K562 (cell line): ENCODE measurements around the gene MPST. TPM values are rescaled to one million over a fixed set of nuclear protein-coding genes. Genes with fewer than 3 reads are reported as not detected.

ENCODE experiments used
- ATAC-seq: fragments of 200-7000 bp; cut with Tn5 transposase; 3 replicates; pipeline ENCODE4 v1.9.1; 2020; ENCODE audit warnings: moderate library complexity
- BruUV-seq: library from RNA; stranded (reverse); fragments of 400-500 nt; replicated peaks from 2 replicates; lab custom pipeline; 2021; lab: Mats Ljungman, UMichigan
- CTCF ChIA-PET: fragments of 300-600 bp; formaldehyde crosslinking; extraction: SDS; loops from one replicate; lab custom pipeline; 2021; ENCODE audit warnings: low intra/inter-chr PET ratio; lab: Yijun Ruan, JAX
- POLR2A ChIA-PET: fragments of 300-600, 350-650 bp; sonication (Branson Sonifier 250); formaldehyde crosslinking; extraction: SDS; loops from one replicate; lab custom pipeline; 2021; ENCODE audit warnings: antibody characterized with exemption, inconsistent platforms; lab: Yijun Ruan, JAX
- DNase-seq, 4 experiments: peaks; one replicate each; pipeline versions ENCODE4 v3.0.0 to v3.0.0-alpha.2; 2011 to 2018; ENCODE audit warnings: low spot score in 3 of 4, mixed read lengths in 3 of 4; ENCODE audit errors: extremely low read depth in 1 of 4
- FAIRE-seq: peaks from 2 replicates; lab custom pipeline; 2011; peaks lifted over from hg19 to GRCh38; lab: Jason Lieb, UNC
- H2AFZ ChIP-seq: 2 replicates; pipeline ENCODE4 v1.6.0; 2011; ENCODE audit warnings: low read depth, low read length, control low read depth, inconsistent platforms
- H3K27ac ChIP-seq: fragments of 200-600 bp; 3 replicates; pipeline ENCODE4 v1.8.0; 2011; ENCODE audit warnings: low read depth, mild to moderate bottlenecking, control low read depth, inconsistent platforms, low read length, moderate library complexity, mixed read lengths; ENCODE audit errors: extremely low read depth
- H3K27me3 ChIP-seq, 2 experiments: fragments of 300-600 bp in 1 of 2; 2 replicates in 1 of 2; 3 replicates in 1 of 2; pipeline versions ENCODE4 v1.6.0 to v1.8.0; 2011; ENCODE audit warnings: inconsistent platforms in 2 of 2, low read length in 2 of 2, mild to moderate bottlenecking in 1 of 2, mixed read lengths in 1 of 2, moderate library complexity in 1 of 2; ENCODE audit not compliant: control insufficient read depth in 2 of 2, insufficient read depth in 2 of 2
- H3K36me3 ChIP-seq: fragments of 300-600 bp; 3 replicates; pipeline ENCODE4 v1.8.0; 2011; ENCODE audit warnings: mild to moderate bottlenecking, low read length, inconsistent platforms; ENCODE audit not compliant: control insufficient read depth, insufficient read depth
- H3K4me1 ChIP-seq, 2 experiments: fragments of 200-600 bp in 1 of 2; replicated peaks in 1 of 2; 2 replicates in 1 of 2; 3 replicates in 1 of 2; pipeline versions ENCODE4 v1.5.1 to v1.8.0; 2011; ENCODE audit warnings: inconsistent platforms in 2 of 2, low read length in 2 of 2, mild to moderate bottlenecking in 1 of 2, mixed read lengths in 1 of 2, moderate library complexity in 1 of 2; ENCODE audit not compliant: control insufficient read depth in 2 of 2, insufficient read depth in 2 of 2
- H3K4me2 ChIP-seq: 2 replicates; pipeline ENCODE4 v1.6.1; 2011; ENCODE audit warnings: low read length, control low read depth, inconsistent platforms, mixed read lengths; ENCODE audit not compliant: insufficient read depth
- H3K4me3 ChIP-seq: fragments of 200-600 bp; sonication (generic), shearing (Covaris generic); 2 replicates; pipeline ENCODE4 v1.5.1; 2016; ENCODE audit warnings: control low read depth, inconsistent platforms
- H3K79me2 ChIP-seq: fragments of 200-600 bp; 3 replicates; pipeline ENCODE4 v1.8.0; 2011; ENCODE audit warnings: low read length, inconsistent platforms; ENCODE audit not compliant: control insufficient read depth, insufficient read depth
- H3K9ac ChIP-seq, 2 experiments: 2 replicates each; pipeline versions ENCODE4 v1.6.0 to v1.6.1; 2011; ENCODE audit warnings: low read depth in 2 of 2, low read length in 2 of 2, control low read depth in 1 of 2, inconsistent platforms in 1 of 2, mild to moderate bottlenecking in 1 of 2, mixed read lengths in 1 of 2; ENCODE audit not compliant: insufficient read depth in 1 of 2
- H3K9me1 ChIP-seq: one replicate; pipeline ENCODE4 v1.6.0; 2011; ENCODE audit warnings: inconsistent platforms, mild to moderate bottlenecking, low read length, moderate library complexity; ENCODE audit not compliant: control insufficient read depth, insufficient read depth
- H3K9me3 ChIP-seq: replicated peaks from 2 replicates; pipeline ENCODE4 v1.5.1; 2011; ENCODE audit warnings: low read depth, low read length, inconsistent platforms; ENCODE audit not compliant: control insufficient read depth, insufficient read depth
- H4K20me1 ChIP-seq: replicated peaks from 2 replicates; pipeline ENCODE4 v1.6.1; 2011; ENCODE audit warnings: low read length, inconsistent platforms, mixed read lengths; ENCODE audit not compliant: control insufficient read depth, insufficient read depth
- ADNP ChIP-seq: fragments of 200-800 bp; sonication (Bioruptor generic); IDR thresholded peaks from 2 replicates; pipeline ENCODE4 v1.6.1; 2016; ENCODE audit warnings: missing genetic modification characterization, missing compliant biosample characterization
- HEY1 ChIP-seq: fragments of 250-450 bp; sonication (Bioruptor Pico); IDR thresholded peaks from 2 replicates; pipeline ENCODE4 v1.5.0; 2020; ENCODE audit warnings: mild to moderate bottlenecking, moderate library complexity, borderline replicate concordance
- KDM4B ChIP-seq, 2 experiments: fragments of 450-650 bp in 1 of 2; sonication (generic) in 1 of 2; IDR thresholded peaks; 2 replicates each; pipeline ENCODE4 v1.6.1; 2016 to 2017; ENCODE audit warnings: borderline replicate concordance in 2 of 2, antibody characterized with exemption in 1 of 2, low read depth in 1 of 2, mild to moderate bottlenecking in 1 of 2
- LCOR ChIP-seq: sonication (generic); formaldehyde crosslinking; IDR thresholded peaks from 2 replicates; pipeline ENCODE4 v1.8.0; 2022; ENCODE audit warnings: mild to moderate bottlenecking, missing genetic modification reagents
- MXI1 ChIP-seq: IDR thresholded peaks from 2 replicates; pipeline ENCODE4 v1.6.1; 2011; ENCODE audit warnings: low read depth, mild to moderate bottlenecking, improper control_type of control experiment, low read length
- MYNN ChIP-seq, 2 experiments: sonication (generic); formaldehyde crosslinking in 1 of 2; IDR thresholded peaks; 2 replicates each; pipeline versions ENCODE4 v1.5.0 to v1.6.1; 2016 to 2020; ENCODE audit warnings: antibody characterized with exemption in 1 of 2, missing genetic modification reagents in 1 of 2
- TAF9B ChIP-seq: fragments of 450-650 bp; IDR thresholded peaks from 2 replicates; pipeline ENCODE4 v1.6.1; 2018; ENCODE audit warnings: mild to moderate bottlenecking; ENCODE audit not compliant: partially characterized antibody
- ZFP91 ChIP-seq: sonication (generic); formaldehyde crosslinking; IDR thresholded peaks from 2 replicates; pipeline ENCODE4 v1.8.0; 2022; ENCODE audit warnings: mild to moderate bottlenecking, missing genetic modification reagents
- WGBS: fragments of 100-300 bp; shearing (Covaris generic); methylation state at CpG from one replicate; pipeline ENCODE4 v1.1.6; 2016; ENCODE audit warnings: low coverage, mixed read lengths; ENCODE audit not compliant: insufficient coverage; ENCODE audit errors: missing lambda C conversion rate; 5-methylcytosine and 5-hydroxymethylcytosine counted together
- in situ Hi-C: fragments of 300-500 bp; cut with MboI; formaldehyde crosslinking; loops from 4 replicates; pipeline ENCODE4 v1.15.0; 2018; ENCODE audit warnings: inconsistent platforms, mixed read lengths
- intact Hi-C: fragments of 100-400 bp; cut with micrococcal nuclease; formaldehyde crosslinking; loops from 2 replicates; pipeline ENCODE4 v1.14.2; 2022
- polyA plus RNA-seq, 8 experiments: library from polyadenylated mRNA; depleted of rRNA in 4 of 8; stranded (reverse) in 5 of 8; unstranded in 3 of 8; fragments of >200 nt; fragmentation: Nextera tagmentation in 2 of 8; fragmentation: Illumina TruSeq in 1 of 8; extraction: Ambion mirVana in 2 of 8; extraction: Trizol in 1 of 8; gene quantifications; 2 replicates each; pipeline versions ENCODE4 v1.2.1 to v1.2.3, GENCODE V29; 2011 to 2014; ENCODE audit warnings: inconsistent platforms in 1 of 8, missing spikeins in 1 of 8
- total RNA-seq, 7 experiments: library from RNA; depleted of rRNA in 6 of 7; stranded (reverse); fragments of >200 nt in 6 of 7; fragmentation: Illumina TruSeq in 2 of 7; extraction: Trizol in 2 of 7; gene quantifications; 2 replicates each; pipeline versions ENCODE4 v1.2.1 to v1.2.3, GENCODE V29; 2011 to 2021; ENCODE audit warnings: low replicate concordance in 1 of 7
- TF ChIP-seq, protein P1 (sequence below): IDR thresholded peaks from 2 replicates; pipeline ENCODE4 v1.6.1; 2011; ENCODE audit warnings: borderline replicate concordance, low read depth, mild to moderate bottlenecking, moderate library complexity, low read length; ENCODE audit not compliant: insufficient read depth, poor library complexity, severe bottlenecking

The MPST gene
- total and polyA plus RNA-seq, 9 of the 15 experiments (the other 6 are each of a cell fraction or from before 2014, with no cell fraction given), result 0.65 to 104 (median 24.3) TPM

GRCh38 chr22:37021041-37021440, 1.5 kb downstream of the MPST start:
- in situ Hi-C loops, result no loop called here
- Histone ChIP-seq H3K9me1 (no peaks in the 10 kb centered on the region), H3K4me3 (no peak overlapping the region; the same call in 1 of the 2 replicates)
- no TSS peak for BruUV-seq
- no peak for ATAC-seq
- TF ChIP-seq MYNN (IDR thresholded peaks at IDR 0.05) (no peak), MYNN (CRISPR knock-in tag; IDR thresholded peaks at IDR 0.05) (no peak)
- TF ChIP-seq, all 486 proteins: peak for 0
- no peak for DNase-seq
- H3K9me3 ChIP-seq, result no peaks in the 10 kb centered on the region
- no peak overlapping the region for H2AFZ ChIP-seq
- CTCF ChIA-PET, result no interaction called here
- no peak for FAIRE-seq
- H3K27ac ChIP-seq, result no peak overlapping the region; the same call in 2 of the 3 replicates
- 79% methylated on average over 3 of the region's 5 CpGs for WGBS
- peak overlapping the region; percentile 21; the same call in 1 of the 2 replicates for H3K4me2 ChIP-seq
- peaks cover 16 to 44% of the 10 kb centered on the region in 2 experiments; a peak in 4 of 5 replicates for H3K4me1 ChIP-seq
- POLR2A ChIA-PET, result interaction anchor here (0.6 to 0.7 kb wide), 2 partner anchors 238 to 678 kb away, joined by 3 read pairs; no protein-coding TSS in a partner anchor
- peaks cover 52% of the 10 kb centered on the region; the same call in 2 of the 3 replicates for H3K36me3 ChIP-seq
- no peaks in the 10 kb centered on the region for H4K20me1 ChIP-seq
- H3K9ac ChIP-seq, result peak overlapping the region in 1 of 2 experiments; percentile 82; a peak in 1 of 4 replicates
- H3K27me3 ChIP-seq, result no peaks in the 10 kb centered on the region
- intact Hi-C loops, result no loop called here
- peaks cover 52% of the 10 kb centered on the region for H3K79me2 ChIP-seq

GRCh38 chr22:37021710-37022482, 2.4 kb downstream of the MPST start:
- no peak overlapping the region for H2AFZ ChIP-seq
- H3K4me3 ChIP-seq, result no peak overlapping the region
- ChIA-PET POLR2A (interaction anchor here (0.7 kb wide), 1 partner anchor 239 kb away, joined by 3 read pairs; no protein-coding TSS in a partner anchor), CTCF (no interaction called here)
- peaks cover 52% of the 10 kb centered on the region for H3K79me2 ChIP-seq
- no peaks in the 10 kb centered on the region for H3K9me1 ChIP-seq
- in situ Hi-C loops (no loop called here), intact Hi-C loops (no loop called here)
- H3K27ac ChIP-seq, result no peak overlapping the region
- ATAC-seq, result peak; percentile 44; the same call in 2 of the 3 replicates
- H3K9me3 ChIP-seq, result no peaks in the 10 kb centered on the region
- WGBS, result 66% methylated on average over 9 of the region's 13 CpGs
- no peaks in the 10 kb centered on the region for H4K20me1 ChIP-seq
- peaks cover 8 to 43% of the 10 kb centered on the region in 2 experiments; a peak in 4 of 5 replicates for H3K4me1 ChIP-seq
- FAIRE-seq, result peak; percentile 85
- no peaks in the 10 kb centered on the region for H3K27me3 ChIP-seq
- no peak overlapping the region for H3K4me2 ChIP-seq
- peaks cover 50% of the 10 kb centered on the region; the same call in 2 of the 3 replicates for H3K36me3 ChIP-seq
- H3K9ac ChIP-seq, result peak overlapping the region in 1 of 2 experiments; percentile 40; a peak in 1 of 4 replicates
- DNase-seq, result peak; percentile 57 to 72 (median 58)
- no TSS peak for BruUV-seq
- no peak for TF ChIP-seq MXI1
- TF ChIP-seq, protein P1, sequence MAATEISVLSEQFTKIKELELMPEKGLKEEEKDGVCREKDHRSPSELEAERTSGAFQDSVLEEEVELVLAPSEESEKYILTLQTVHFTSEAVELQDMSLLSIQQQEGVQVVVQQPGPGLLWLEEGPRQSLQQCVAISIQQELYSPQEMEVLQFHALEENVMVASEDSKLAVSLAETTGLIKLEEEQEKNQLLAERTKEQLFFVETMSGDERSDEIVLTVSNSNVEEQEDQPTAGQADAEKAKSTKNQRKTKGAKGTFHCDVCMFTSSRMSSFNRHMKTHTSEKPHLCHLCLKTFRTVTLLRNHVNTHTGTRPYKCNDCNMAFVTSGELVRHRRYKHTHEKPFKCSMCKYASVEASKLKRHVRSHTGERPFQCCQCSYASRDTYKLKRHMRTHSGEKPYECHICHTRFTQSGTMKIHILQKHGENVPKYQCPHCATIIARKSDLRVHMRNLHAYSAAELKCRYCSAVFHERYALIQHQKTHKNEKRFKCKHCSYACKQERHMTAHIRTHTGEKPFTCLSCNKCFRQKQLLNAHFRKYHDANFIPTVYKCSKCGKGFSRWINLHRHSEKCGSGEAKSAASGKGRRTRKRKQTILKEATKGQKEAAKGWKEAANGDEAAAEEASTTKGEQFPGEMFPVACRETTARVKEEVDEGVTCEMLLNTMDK, result peak; percentile 72
- TF ChIP-seq LCOR, result no peak
- no peak for TF ChIP-seq KDM4B (IDR thresholded peaks at IDR 0.05; ENCODE audit: borderline replicate concordance in 2 of 2, low read depth in 1 of 2)
- no peak for TF ChIP-seq ZFP91 (CRISPR knock-in tag)
- no peak for TF ChIP-seq ADNP (tag)
- no peak for TF ChIP-seq TAF9B
- TF ChIP-seq HEY1 (CRISPR knock-in tag), result no peak
